Left lobe of liver (tissue), 2 donors: ENCODE results near the gene GRIK2. TPM values are rescaled to one million over a fixed set of nuclear protein-coding genes. Genes with fewer than 3 reads are reported as not detected.

Source experiments
- ATAC-seq: fragments of 200-7000 bp; cut with Tn5 transposase; one replicate; pipeline ENCODE4 v1.9.1; 2020; ENCODE audit warnings: mild to moderate bottlenecking, moderate library complexity
- DNase-seq: peaks from one replicate; pipeline ENCODE4 v3.0.0-alpha.2; 2020; ENCODE audit warnings: low spot score
- total RNA-seq: library from RNA; stranded (reverse); gene quantifications from one replicate; pipeline ENCODE4 v1.2.1, GENCODE V29; 2021
- donor health status: DM: no; HTN: no; CAD: no; lungs with moderate emphysema.
- donor health status: DM: no; HTN: yes; CAD: no.

Gene GRIK2
- total RNA-seq, 1 donor from 2014 or later = 0.10 TPM

DNA sequence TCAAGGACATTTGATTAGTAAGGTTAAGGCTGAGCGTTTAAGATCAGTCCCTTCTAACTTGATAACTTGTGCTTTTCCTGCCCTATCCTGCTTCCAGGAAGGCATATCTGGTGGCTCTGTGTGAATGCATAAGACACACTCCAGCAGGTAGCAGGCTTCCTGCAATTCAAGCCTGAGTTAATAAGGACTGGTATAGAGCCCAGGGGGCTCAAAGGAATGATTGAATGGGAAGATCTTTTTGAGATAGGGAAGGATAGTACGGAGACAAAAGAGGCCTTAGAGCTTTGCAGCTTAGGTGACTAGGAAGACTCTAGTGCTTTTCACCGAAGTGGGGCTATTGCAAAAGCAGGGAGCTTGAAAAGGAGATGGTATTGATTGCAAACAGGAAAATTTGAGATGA is 307.1 kb downstream of the GRIK2 start:
- DNase-seq = no peak
- no peak for ATAC-seq

DNA sequence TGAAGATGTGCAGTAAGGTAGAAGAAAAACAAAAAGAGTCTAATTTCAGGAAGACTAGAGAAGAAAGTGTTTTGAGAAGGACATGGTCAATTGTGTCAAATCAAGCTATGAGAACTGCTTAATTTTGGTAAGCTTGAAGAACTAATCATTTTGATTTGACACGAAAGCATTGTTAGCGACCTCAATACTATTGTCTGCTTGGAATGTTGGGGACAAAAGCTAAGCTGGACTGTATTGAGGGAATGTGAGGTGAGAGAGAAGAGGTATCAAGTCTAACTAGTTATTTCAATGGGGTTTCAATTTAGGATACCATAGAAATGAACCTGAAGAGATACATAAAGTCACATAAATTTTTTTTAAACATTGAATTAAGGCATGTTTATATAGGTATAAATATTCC is 309.8 kb downstream of the GRIK2 start:
- DNase-seq = no peak

GRCh38 chr6:101705866-101706265 is 312.4 kb downstream of the GRIK2 start:
- DNase-seq = no peak

More for the DNA sequence above, 309.8 kb downstream of the GRIK2 start:
- no peak for ATAC-seq

GRCh38 chr6:101706576-101706975 is 313.1 kb downstream of the GRIK2 start:
- ATAC-seq (no peak), DNase-seq (no peak)

More at GRCh38 chr6:101705866-101706265, 312.4 kb downstream of the GRIK2 start:
- no peak for ATAC-seq

DNA sequence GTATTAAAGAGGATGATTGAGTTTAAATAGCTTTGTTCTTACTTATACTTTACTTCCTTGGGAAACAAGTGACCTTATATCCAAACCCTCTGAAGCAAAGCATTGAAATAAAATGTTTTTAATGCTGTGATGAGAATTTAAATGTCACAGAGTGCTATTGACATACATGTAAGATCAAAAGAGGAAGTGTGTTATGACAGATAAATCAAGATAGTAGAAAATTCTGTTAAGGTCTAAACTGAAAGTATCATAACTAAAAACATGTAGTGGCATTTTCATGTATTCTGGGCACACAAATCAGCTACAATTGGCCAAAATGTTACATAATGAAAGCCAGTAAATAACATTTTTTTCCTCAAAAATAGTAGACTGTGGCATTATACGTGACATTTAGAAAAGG is 318.0 kb downstream of the GRIK2 start:
- DNase-seq (no peak), ATAC-seq (no peak)

DNA sequence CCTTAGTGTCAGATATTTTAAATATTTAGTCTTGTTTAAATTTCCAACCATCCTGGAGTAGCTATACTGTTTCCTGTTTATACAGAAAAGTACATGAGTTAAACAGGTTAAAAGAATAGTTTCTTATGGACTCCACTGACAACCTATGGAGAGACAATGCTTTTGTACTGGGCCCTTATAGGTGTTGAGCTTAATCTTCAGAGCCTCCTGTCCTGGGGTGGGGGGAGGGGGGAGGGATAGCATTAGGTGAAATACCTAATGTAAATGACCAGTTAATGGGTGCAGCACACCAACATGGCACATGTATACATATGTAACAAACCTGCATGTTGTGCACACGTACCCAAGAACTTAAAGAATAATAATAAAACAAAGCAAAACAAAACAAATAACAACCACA is 322.9 kb downstream of the GRIK2 start:
- DNase-seq (no peak), ATAC-seq (no peak)

DNA sequence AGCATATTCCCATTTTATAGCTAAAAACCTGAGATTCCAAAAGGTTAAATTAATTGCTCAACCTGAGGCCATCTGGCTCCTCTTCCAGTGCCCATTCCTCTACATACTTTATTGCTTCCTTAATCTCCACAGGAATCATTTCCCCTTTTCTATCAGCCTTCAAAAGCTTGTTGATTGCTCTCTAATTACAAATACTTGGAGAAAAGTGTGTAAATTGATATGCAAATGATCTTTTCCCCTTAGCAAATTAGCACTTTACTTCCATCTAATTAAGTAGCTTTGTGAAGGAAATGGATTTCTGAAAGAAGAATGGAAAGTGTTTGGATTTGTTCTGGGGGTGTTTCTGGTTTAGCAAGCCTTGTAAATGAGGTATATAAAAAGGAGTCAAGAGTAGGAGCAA is 323.3 kb downstream of the GRIK2 start:
- no peak for ATAC-seq

DNA sequence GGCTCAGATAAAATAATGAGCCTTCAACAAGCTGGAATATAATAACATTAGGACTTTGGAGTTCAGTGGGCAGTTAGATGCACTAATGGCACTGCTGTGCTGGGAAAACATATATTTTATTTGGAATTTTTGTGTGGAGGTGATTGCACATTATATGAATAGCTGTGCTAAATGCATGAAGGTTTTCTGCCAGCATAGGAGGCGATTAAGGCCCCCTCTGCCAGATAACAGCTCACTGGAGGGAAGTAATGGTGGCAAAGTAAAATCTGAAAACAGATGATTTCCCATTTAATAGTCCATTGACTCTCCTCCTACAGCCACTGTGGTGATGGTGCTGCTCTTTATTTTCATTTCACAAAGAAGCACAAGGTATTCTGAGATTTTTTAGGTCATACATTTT is 326.0 kb downstream of the GRIK2 start:
- ATAC-seq (no peak), DNase-seq (no peak)

More for the DNA sequence above, 323.3 kb downstream of the GRIK2 start:
- DNase-seq = no peak

GRCh38 chr6:101722471-101722870 is 329.0 kb downstream of the GRIK2 start:
- no peak for ATAC-seq
- DNase-seq = no peak

DNA sequence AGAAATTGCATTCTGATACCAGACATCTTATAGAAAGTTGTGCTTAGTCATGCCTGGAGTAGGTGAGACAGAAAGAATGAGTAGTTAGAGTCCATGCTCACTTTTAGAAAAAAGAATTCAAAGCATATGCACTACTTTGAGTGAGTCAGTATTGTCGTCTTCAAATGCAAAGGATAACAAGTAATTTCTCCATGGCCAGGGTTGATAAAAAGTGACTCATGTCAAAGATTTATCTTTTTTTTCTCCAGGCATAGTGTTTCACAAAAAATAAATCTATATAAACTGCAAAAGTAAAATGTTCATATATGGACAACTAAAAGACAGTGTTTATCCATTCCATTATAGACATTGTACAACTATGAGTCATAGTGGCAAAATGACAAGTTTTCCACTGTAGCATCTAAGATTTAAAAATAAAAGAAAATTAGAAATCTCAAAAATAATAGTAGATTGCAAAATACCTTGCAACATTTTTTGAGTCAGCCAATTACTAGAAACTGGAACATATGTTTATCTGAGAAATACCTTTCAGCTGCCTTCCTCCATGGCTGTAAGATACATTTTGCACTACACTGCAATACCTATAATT is 329.6 kb downstream of the GRIK2 start:
- ATAC-seq (no peak), DNase-seq (no peak)

GRCh38 chr6:101728388-101728787 is 334.9 kb downstream of the GRIK2 start:
- ATAC-seq (no peak), DNase-seq (no peak)

DNA sequence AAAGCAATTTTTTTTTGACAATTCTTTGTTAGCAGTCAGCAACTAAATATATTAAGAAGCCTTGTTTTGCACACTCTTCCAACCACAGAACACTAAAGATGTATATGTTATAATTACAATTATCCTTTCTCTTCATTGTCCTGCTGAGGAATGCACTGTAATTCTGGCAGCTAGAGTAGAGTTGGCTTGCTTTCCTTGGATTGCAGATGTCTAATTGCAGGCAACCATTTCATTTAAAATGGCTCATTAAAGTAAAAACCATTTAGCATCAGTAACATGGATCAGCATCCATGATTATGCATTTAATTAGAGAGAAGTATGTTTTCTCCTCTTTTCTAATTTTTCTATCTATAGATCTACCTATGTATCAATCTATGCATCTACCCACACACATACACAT is 335.4 kb downstream of the GRIK2 start:
- no peak for ATAC-seq
- no peak for DNase-seq

GRCh38 chr6:101730954-101731353 is 337.4 kb downstream of the GRIK2 start:
- DNase-seq (no peak), ATAC-seq (peak; percentile 47)

DNA sequence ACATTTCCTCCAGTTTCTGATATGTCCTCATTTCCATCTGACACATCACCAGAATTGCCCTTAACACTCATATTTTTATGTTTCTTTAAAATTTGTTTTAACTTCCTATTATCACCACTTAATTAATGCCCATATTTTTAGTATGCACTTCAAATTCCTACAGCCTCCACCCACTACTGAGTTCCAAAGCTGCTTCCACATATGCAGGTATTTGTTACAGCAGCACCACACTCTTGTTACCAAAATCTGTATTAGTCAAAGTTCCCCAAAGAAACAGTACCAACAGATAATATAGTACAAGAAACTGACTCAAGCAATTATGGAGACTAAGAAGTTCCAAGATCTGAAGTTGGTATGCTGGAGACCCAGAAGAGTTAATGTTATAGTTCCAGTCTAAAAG is 340.4 kb downstream of the GRIK2 start:
- ATAC-seq (no peak), DNase-seq (no peak)

GRCh38 chr6:101738481-101738880 is 345.0 kb downstream of the GRIK2 start:
- ATAC-seq (peak; percentile 67), DNase-seq (no peak)

GRCh38 chr6:101740631-101741030 is 347.1 kb downstream of the GRIK2 start:
- ATAC-seq (no peak), DNase-seq (no peak)

DNA sequence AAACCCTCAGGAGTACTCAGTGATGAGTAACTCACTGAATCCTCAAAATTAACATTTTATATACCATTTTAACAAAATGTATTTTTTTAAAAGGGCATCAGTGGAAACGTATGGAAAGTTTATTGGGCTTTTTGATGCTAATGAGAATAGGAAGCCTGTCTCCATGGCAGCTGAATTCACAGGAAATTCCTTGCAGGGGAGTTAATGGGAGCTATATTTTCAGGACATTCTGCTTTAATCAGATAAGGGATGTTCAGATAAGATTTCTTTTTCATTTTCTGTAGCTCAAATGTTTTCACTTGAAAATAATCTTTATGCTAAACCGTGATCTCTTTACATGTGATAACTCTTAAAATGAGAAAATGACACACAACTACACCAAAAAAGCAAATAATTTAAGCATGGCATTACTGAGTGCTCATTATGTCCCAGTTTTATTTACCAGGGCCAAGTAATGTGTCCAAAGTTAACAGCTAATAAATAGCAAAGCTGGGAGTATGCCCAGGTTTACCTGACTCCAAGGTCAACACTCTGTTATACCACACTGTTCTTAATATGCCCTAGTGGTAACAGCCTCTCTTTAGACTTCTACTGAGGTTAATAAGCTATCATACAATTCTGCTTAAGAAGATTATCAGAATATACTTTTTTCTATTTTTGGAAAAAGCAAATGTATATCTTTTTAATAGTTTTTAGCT is 348.1 kb downstream of the GRIK2 start:
- ATAC-seq (peak; percentile 95), DNase-seq (peak; percentile 54)

- ATAC-seq (no peak), DNase-seq (no peak)
These were observed 353.7 kb downstream of the GRIK2 start for GRCh38 chr6:101747160-101747559.

- DNase-seq (peak; percentile 50), ATAC-seq (peak; percentile 97)
These were observed 354.2 kb downstream of the GRIK2 start for GRCh38 chr6:101747716-101748115.

- no peak for ATAC-seq
- DNase-seq = no peak
These were observed 362.4 kb downstream of the GRIK2 start for GRCh38 chr6:101755931-101756330.

DNA sequence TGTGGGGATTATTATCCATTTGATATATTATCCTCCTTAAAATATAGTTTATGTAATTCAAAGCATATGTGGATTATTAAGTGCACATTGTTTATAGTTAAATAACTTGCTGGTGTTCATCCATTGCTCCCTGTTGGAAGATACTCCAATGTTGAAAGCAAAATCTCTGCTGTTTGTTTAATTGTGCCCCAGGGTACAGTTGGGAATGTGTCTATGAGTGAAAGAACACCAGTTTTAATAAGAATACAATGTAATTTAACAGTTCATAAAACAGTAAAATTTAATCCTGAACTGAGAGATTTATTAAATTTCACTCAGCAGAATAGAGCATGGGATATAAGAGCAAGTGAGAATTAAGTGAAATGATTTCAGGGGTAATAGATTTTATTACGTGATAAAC is 364.9 kb downstream of the GRIK2 start:
- DNase-seq (no peak), ATAC-seq (no peak)

GRCh38 chr6:101760843-101761621 is 367.5 kb downstream of the GRIK2 start:
- ATAC-seq = peak; percentile 83
- DNase-seq = peak; percentile 64
